ENCODE data around the gene SHB.

DNA sequence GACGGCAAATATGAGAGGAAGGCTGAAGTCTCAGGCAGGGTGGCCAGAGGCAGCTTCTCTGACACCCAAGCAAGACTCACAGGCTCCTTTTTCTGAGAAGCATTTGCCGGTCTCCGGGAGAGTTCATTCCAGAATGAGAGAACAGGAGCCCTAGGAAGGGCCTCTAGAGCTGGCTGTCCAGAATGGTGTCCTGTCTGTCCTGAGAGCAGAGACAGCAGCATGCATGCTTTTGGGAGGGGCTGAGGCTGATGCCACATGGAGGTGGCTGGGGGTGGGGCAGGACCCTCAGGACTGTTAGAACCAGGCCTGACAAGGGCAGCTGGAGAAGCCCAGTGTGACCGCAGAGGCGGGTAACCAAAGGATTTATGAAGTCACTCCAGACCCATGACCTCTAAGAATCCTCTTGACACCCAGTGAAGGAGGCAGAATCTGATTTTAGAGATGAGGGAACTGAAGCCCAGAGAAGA lies 60.0 kb downstream of the SHB start:
- no peak for TF ChIP-seq CTCF (IDR thresholded peaks at IDR 0.05; ENCODE audit: poor library complexity)
- no peak for TF ChIP-seq EZH2 (IDR thresholded peaks at IDR 0.05; ENCODE audit: borderline replicate concordance)
- TF ChIP-seq EZH2phosphoT487 (IDR thresholded peaks at IDR 0.05; ENCODE audit: low read depth, severe bottlenecking, unreplicated experiment), result no peak
